ENCODE measurements around the gene DDX49.

Gene DDX49

DNA sequence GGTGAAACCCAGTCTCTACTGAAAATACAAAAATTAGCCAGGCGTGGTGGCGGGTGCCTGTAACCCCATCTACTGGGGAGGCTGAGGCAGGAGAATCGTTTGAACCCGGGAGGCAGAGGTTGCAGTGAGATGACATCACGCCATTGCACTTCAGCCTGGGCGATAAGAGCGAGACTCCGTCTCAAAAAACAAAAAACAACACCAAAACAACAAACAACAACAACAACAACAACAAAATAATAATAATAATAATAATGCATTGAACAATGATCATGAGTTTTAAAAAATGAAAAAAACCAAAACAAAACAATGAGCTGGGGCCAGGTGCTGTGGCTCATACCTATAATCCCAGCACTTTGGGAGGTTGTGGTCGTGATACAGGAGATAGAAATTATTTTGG lies 44.6 kb downstream of the DDX49 start:
- TF ChIP-seq, protein P1, sequence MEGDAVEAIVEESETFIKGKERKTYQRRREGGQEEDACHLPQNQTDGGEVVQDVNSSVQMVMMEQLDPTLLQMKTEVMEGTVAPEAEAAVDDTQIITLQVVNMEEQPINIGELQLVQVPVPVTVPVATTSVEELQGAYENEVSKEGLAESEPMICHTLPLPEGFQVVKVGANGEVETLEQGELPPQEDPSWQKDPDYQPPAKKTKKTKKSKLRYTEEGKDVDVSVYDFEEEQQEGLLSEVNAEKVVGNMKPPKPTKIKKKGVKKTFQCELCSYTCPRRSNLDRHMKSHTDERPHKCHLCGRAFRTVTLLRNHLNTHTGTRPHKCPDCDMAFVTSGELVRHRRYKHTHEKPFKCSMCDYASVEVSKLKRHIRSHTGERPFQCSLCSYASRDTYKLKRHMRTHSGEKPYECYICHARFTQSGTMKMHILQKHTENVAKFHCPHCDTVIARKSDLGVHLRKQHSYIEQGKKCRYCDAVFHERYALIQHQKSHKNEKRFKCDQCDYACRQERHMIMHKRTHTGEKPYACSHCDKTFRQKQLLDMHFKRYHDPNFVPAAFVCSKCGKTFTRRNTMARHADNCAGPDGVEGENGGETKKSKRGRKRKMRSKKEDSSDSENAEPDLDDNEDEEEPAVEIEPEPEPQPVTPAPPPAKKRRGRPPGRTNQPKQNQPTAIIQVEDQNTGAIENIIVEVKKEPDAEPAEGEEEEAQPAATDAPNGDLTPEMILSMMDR (IDR thresholded peaks at IDR 0.05; ENCODE audit: borderline replicate concordance, insufficient read depth, low read depth, low read length) = no peak
- H3K4me3 ChIP-seq (ENCODE audit: low read depth, low read length) = no peak overlapping the region

DNA sequence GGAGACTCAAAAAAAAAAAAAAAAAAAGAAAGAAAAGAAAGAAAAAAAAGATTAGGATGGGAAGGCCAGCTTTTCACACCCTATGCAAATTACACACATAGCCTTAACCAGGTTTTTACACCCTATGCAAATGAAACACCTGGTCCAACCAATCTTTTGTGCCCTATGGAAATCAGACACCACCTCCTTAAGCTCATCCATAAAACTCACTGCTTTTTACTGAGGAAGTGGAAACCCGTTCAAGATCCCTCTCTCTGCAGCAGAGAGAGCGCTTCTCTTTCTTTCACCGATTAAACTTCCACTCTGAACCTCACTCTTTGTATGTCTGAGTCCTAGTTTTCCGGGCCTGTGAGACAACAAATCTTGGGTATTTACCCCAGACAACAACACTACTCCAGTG lies 46.8 kb downstream of the DDX49 start:
- H3K4me3 ChIP-seq (ENCODE audit: low read depth, low read length) = no peak overlapping the region
- TF ChIP-seq, protein P1 (IDR thresholded peaks at IDR 0.05; ENCODE audit: borderline replicate concordance, insufficient read depth, low read depth, low read length) = no peak

DNA sequence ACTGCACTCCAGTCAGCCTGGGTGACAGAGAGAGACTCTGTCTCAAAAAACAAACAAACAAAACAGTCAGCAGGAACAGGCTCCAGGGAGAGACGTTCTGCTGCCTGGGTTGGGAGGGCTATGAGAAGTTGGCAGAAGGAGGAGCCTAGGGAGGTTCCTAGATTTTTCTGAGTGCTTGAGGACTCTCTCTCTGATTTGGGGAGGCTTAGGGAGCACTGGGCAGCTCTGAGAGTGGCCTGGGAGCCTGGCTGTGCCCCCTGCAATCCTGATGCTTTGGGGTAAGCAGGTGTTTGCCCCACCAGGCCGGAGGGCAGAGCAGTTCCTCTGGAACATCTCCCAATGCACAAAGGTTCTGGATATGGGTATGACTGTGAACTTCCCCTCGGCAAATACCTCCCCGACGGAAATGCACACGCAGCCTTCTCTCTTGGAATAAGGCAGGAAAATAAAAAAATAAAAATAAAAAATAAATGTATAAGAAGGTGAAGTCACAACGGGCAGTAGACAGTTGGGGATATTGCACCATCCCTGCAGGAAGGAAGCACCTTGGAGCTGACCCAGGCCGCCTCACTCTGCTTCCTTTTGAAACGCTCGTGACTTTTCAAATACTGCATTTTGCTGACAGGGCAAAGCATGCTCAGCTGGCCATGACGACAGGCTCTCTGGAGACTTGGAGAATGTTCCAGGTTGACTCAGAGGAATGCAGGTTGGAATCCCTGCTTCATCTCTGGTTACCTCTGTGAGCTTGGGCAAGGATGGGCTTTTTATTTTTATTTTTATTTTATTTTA lies 48.0 kb downstream of the DDX49 start:
- TF ChIP-seq, protein P1 (IDR thresholded peaks at IDR 0.05; ENCODE audit: borderline replicate concordance, insufficient read depth, low read depth, low read length) = no peak
- no peak overlapping the region for H3K4me3 ChIP-seq (ENCODE audit: low read depth, low read length)

DNA sequence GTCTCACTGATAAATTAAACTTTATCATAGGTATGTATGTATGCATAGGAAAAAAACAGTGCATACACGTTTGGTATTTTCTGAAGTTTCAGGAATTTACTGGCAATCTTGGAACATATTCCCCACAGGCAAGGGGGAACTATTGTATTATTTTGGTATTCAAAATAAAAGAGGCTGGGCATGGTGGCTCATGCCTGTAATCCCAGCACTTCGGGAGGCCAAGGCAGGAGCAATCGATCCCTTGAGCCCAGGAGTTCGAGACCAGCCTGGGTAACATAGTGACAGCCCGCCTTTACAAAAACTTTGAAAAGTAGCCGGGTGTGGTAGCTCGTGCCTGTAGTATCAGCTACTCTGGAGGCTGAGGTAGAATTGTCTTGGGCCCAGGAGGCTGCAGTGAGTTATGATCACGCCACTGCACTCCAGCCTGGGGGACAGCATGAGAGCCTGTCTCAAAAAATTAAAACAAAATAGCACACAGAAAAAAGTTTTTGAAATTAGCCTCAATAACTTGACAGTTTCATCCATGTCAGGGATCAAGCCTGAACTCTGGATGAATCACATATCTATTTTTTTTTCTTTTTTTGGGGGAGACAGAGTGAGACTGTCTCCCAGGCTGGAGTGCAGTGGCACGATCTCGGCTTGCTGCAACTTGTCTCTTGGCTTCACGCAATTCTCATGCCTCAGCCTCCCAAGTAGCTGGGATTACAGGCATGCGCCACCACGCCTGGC lies 50.6 kb downstream of the DDX49 start:
- no peak overlapping the region for H3K4me3 ChIP-seq (ENCODE audit: low read depth, low read length)
- TF ChIP-seq, protein P1 (IDR thresholded peaks at IDR 0.05; ENCODE audit: borderline replicate concordance, insufficient read depth, low read depth, low read length) = no peak

DNA sequence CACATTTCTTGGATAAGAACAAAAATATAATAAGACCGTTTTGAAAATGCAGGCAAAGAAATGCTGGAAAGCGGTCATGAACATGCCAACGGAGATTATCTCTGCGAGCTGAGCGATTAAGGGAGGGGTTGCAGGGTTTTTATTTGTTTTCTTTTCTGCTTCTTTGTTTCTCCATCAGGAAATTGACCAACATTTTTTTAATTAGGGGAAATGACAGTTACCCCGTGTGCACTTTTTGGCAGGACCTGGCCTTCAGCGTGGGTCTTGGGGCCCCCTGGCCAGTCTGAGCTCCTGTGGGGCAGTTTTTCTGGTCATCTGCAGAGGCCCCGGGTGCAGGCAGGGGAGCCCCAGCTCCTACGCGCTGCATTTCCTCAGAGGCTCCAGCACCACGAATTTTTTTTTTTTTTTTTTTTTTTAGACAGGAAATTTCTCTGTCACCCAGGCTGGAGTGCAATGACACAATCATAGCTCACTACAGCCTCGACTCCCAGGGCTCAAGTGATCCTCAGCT lies 52.8 kb downstream of the DDX49 start:
- TF ChIP-seq, protein P1 (IDR thresholded peaks at IDR 0.05; ENCODE audit: borderline replicate concordance, insufficient read depth, low read depth, low read length) = no peak

DNA sequence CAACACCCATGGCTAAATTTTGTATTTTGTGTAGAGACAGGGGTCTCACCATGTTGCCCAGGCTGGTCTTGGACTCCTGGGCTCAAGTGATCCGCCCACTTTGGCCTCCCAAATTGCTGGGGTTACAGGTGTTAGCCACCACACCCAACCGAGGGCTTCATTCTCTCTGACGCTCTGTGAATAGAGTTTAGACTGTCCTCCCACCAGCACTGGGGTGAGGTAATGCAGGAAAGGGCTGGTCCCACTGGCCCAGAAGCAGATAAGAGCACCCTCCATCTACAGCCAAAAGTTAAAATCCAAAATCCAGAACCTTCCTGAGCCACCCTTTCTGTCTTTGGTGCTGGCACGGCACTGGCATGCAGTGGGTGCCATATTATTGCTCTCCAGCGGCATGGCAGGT lies 53.3 kb downstream of the DDX49 start:
- TF ChIP-seq, protein P1 (IDR thresholded peaks at IDR 0.05; ENCODE audit: borderline replicate concordance, insufficient read depth, low read depth, low read length) = no peak
- no peak overlapping the region for H3K4me3 ChIP-seq (ENCODE audit: low read depth, low read length)

More for the DNA sequence above, 52.8 kb downstream of the DDX49 start:
- H3K4me3 ChIP-seq (ENCODE audit: low read depth, low read length) = no peak overlapping the region
